KMS-11 (cell line): Measurements from ENCODE around the gene LCP2.

ENCODE experiments used
- H2AFZ ChIP-seq: fragments of 200-600 bp; sonication (generic); 2 replicates; pipeline ENCODE4 v1.6.1; 2016; ENCODE audit warnings: antibody characterized with exemption, mixed run types, low read depth
- H3K27ac ChIP-seq: fragments of 200-600 bp; sonication (generic); 2 replicates; pipeline ENCODE4 v1.6.1; 2016; ENCODE audit warnings: mild to moderate bottlenecking, mixed run types
- H3K27me3 ChIP-seq: fragments of 200-600 bp; sonication (generic); 2 replicates; pipeline ENCODE4 v1.6.1; 2017; ENCODE audit warnings: mild to moderate bottlenecking, low read depth, mixed run types, moderate library complexity; ENCODE audit not compliant: insufficient read depth
- H3K36me3 ChIP-seq: fragments of 200-600 bp; sonication (generic); 2 replicates; pipeline ENCODE4 v1.6.1; 2017; ENCODE audit warnings: mild to moderate bottlenecking, mixed run types; ENCODE audit not compliant: insufficient read depth
- H3K4me1 ChIP-seq: fragments of 200-600 bp; sonication (generic); 2 replicates; pipeline ENCODE4 v1.6.1; 2016; ENCODE audit warnings: mild to moderate bottlenecking, low read depth, mixed run types; ENCODE audit not compliant: poor library complexity, severe bottlenecking
- H3K4me2 ChIP-seq: fragments of 200-600 bp; sonication (generic); 2 replicates; pipeline ENCODE4 v1.7.0; 2016; ENCODE audit warnings: mild to moderate bottlenecking, mixed run types
- H3K4me3 ChIP-seq: fragments of 200-600 bp; sonication (generic); IDR thresholded peaks from 2 replicates; pipeline ENCODE4 v1.6.1; 2017; ENCODE audit warnings: low read depth, low read length, mixed read lengths; ENCODE audit not compliant: insufficient read depth
- H3K79me2 ChIP-seq: fragments of 200-600 bp; sonication (generic); 2 replicates; pipeline ENCODE4 v1.6.1; 2016; ENCODE audit warnings: low read depth, mixed run types; ENCODE audit not compliant: insufficient read depth
- H3K9ac ChIP-seq: fragments of 200-600 bp; sonication (generic); 2 replicates; pipeline ENCODE4 v1.6.1; 2016; ENCODE audit warnings: mild to moderate bottlenecking, mixed run types
- H4K20me1 ChIP-seq: fragments of 200-600 bp; sonication (generic); 2 replicates; pipeline ENCODE4 v1.6.1; 2016; ENCODE audit warnings: mild to moderate bottlenecking, mixed run types; ENCODE audit not compliant: insufficient read depth
- TF ChIP-seq, protein P1 (sequence below): fragments of 200-600 bp; sonication (generic); conservative IDR thresholded peaks from 2 replicates; pipeline ENCODE4 v1.6.1; 2017; ENCODE audit warnings: low read depth, mild to moderate bottlenecking, antibody characterized with exemption, low read length, moderate library complexity, mixed read lengths

Gene LCP2

GRCh38 chr5:170283296-170283695 lies 14.3 kb downstream of the LCP2 start:
- no peaks in the 10 kb centered on the region for H3K79me2 ChIP-seq
- H3K27me3 ChIP-seq, result no peaks in the 10 kb centered on the region
- TF ChIP-seq, protein P1, sequence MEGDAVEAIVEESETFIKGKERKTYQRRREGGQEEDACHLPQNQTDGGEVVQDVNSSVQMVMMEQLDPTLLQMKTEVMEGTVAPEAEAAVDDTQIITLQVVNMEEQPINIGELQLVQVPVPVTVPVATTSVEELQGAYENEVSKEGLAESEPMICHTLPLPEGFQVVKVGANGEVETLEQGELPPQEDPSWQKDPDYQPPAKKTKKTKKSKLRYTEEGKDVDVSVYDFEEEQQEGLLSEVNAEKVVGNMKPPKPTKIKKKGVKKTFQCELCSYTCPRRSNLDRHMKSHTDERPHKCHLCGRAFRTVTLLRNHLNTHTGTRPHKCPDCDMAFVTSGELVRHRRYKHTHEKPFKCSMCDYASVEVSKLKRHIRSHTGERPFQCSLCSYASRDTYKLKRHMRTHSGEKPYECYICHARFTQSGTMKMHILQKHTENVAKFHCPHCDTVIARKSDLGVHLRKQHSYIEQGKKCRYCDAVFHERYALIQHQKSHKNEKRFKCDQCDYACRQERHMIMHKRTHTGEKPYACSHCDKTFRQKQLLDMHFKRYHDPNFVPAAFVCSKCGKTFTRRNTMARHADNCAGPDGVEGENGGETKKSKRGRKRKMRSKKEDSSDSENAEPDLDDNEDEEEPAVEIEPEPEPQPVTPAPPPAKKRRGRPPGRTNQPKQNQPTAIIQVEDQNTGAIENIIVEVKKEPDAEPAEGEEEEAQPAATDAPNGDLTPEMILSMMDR, result no peak
- no peak overlapping the region for H3K27ac ChIP-seq
- no peak overlapping the region for H3K4me2 ChIP-seq
- no peak overlapping the region for H2AFZ ChIP-seq
- no peaks in the 10 kb centered on the region for H3K4me1 ChIP-seq
- no peaks in the 10 kb centered on the region for H3K36me3 ChIP-seq
- H3K9ac ChIP-seq, result no peak overlapping the region
- H4K20me1 ChIP-seq, result no peaks in the 10 kb centered on the region
- no peak overlapping the region for H3K4me3 ChIP-seq

DNA sequence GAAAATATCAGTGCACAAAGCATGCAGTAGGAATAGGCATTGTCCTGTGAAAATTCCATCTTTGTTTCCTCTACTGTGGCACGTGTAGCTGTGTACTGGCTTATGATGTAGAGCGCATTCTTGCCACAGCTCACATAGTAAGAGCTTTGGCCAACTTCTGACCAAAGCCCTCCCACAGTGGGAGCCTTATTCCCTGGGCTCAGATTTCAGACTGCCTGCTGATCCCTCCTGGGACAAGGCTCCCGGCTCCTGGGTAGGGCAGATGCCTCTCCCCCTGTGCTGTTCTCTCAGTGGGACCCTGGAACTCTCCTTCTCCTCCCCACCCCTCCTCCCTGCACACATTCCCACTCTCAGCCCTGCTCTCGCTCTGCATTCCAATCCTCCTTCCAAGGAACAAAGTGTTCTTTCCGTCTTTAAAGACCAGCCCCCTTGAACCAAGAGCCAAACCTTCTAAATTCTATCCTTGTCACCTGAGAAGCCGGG lies 17.5 kb downstream of the LCP2 start:
- no peaks in the 10 kb centered on the region for H3K79me2 ChIP-seq
- no peak overlapping the region for H3K4me2 ChIP-seq
- H3K27me3 ChIP-seq, result no peaks in the 10 kb centered on the region
- H2AFZ ChIP-seq, result no peak overlapping the region
- no peak overlapping the region for H3K4me3 ChIP-seq
- no peaks in the 10 kb centered on the region for H4K20me1 ChIP-seq
- no peaks in the 10 kb centered on the region for H3K4me1 ChIP-seq
- TF ChIP-seq, protein P1, result no peak
- H3K27ac ChIP-seq, result no peak overlapping the region
- no peak overlapping the region for H3K9ac ChIP-seq
- no peaks in the 10 kb centered on the region for H3K36me3 ChIP-seq

DNA sequence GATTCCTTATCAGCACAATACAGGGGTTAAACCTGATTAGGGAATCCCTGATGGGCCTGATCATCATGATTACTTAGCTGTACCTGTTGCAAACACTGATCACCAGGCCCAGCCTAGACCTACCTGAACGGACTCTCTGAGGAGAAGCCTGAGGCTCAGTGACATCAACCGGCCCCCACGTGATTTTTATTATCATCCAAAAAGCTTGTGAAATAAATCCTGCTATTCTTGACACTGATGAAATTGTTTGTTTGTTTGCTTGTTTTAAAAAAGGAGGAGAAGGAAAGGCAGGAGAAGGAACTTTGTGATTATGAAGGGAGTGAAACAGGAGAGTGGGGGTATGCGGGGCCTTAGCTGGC lies 18.1 kb downstream of the LCP2 start:
- no peaks in the 10 kb centered on the region for H3K27me3 ChIP-seq
- H3K4me2 ChIP-seq, result no peak overlapping the region
- H3K27ac ChIP-seq, result no peak overlapping the region
- H3K4me1 ChIP-seq, result no peaks in the 10 kb centered on the region
- H3K36me3 ChIP-seq, result no peaks in the 10 kb centered on the region
- TF ChIP-seq, protein P1, result no peak
- H3K4me3 ChIP-seq, result no peak overlapping the region
- no peaks in the 10 kb centered on the region for H4K20me1 ChIP-seq
- no peak overlapping the region for H2AFZ ChIP-seq
- H3K9ac ChIP-seq, result no peak overlapping the region
- H3K79me2 ChIP-seq, result no peaks in the 10 kb centered on the region

- Histone ChIP-seq H3K27me3 (no peaks in the 10 kb centered on the region), H2AFZ (no peak overlapping the region), H3K36me3 (no peaks in the 10 kb centered on the region), H4K20me1 (no peaks in the 10 kb centered on the region), H3K4me2 (no peak overlapping the region), H3K4me1 (no peaks in the 10 kb centered on the region), H3K27ac (no peak overlapping the region), H3K4me3 (no peak overlapping the region), H3K79me2 (no peaks in the 10 kb centered on the region), H3K9ac (no peak overlapping the region)
- TF ChIP-seq, protein P1, result no peak
Measured at GRCh38 chr5:170278611-170279458, 18.7 kb downstream of the LCP2 start.
